HG03354 (cell line): ENCODE data around the gene LRP2.
"Not testable (repeated sequence)": the region's sequence is repeated elsewhere in the genome, so short reads cannot be mapped to it uniquely, and the experiment has no call there.

Experiments used
- ATAC-seq: cut with Tn5 transposase; IDR thresholded peaks from one replicate; pipeline ENCODE4 v1.9.1; 2021; ENCODE audit warnings: mild to moderate bottlenecking; ENCODE audit not compliant: unreplicated experiment, poor library complexity, severe bottlenecking

LRP2 gene

GRCh38 chr2:169303579-169304305 is 58.6 kb downstream of the LRP2 start:
- ATAC-seq: no peak

GRCh38 chr2:169302364-169302763 is 60.0 kb downstream of the LRP2 start:
- no peak for ATAC-seq

GRCh38 chr2:169301596-169302335 is 60.6 kb downstream of the LRP2 start:
- no peak for ATAC-seq

GRCh38 chr2:169300636-169301530 is 61.5 kb downstream of the LRP2 start:
- no peak for ATAC-seq

- ATAC-seq: no peak
These were observed 64.3 kb downstream of the LRP2 start for GRCh38 chr2:169298007-169298406.

- ATAC-seq: no peak
These were observed 68.2 kb downstream of the LRP2 start for GRCh38 chr2:169294001-169294675.

- ATAC-seq: no peak
These were observed 70.8 kb downstream of the LRP2 start for GRCh38 chr2:169291517-169291916.

GRCh38 chr2:169290433-169290832 is 71.9 kb downstream of the LRP2 start:
- no peak for ATAC-seq

GRCh38 chr2:169287666-169288065 is 74.7 kb downstream of the LRP2 start:
- no peak for ATAC-seq

GRCh38 chr2:169286624-169287231 is 75.6 kb downstream of the LRP2 start:
- no peak for ATAC-seq

GRCh38 chr2:169285531-169286235 is 76.7 kb downstream of the LRP2 start:
- ATAC-seq: no peak

- no peak for ATAC-seq
These were observed 81.8 kb downstream of the LRP2 start for GRCh38 chr2:169280502-169280901.

GRCh38 chr2:169275696-169276444 is 86.5 kb downstream of the LRP2 start:
- no peak for ATAC-seq

GRCh38 chr2:169272010-169272409 is 90.3 kb downstream of the LRP2 start:
- ATAC-seq: no peak

GRCh38 chr2:169270574-169270973 is 91.8 kb downstream of the LRP2 start:
- not testable (repeated sequence) for ATAC-seq

- no peak for ATAC-seq
These were observed 96.7 kb downstream of the LRP2 start for GRCh38 chr2:169265591-169265990.

- no peak for ATAC-seq
These were observed 101.3 kb downstream of the LRP2 start for GRCh38 chr2:169260846-169261642.
